ENCODE results near the gene TBL1X.

- TF ChIP-seq POLR2A (IDR thresholded peaks at IDR 0.05) (peak; percentile 30), CTCF (IDR thresholded peaks at IDR 0.05) (no peak)
Measured at GRCh38 chrX:9466124-9466495, 1.3 kb downstream of the TBL1X start.
